Nephron progenitor cell (in vitro differentiated cells): ENCODE data around the gene HS6ST3.

ENCODE experiments used
- DNase-seq: peaks from one replicate; pipeline ENCODE4 v3.0.0; 2021
- H3K27ac Mint-ChIP-seq: 2 replicates; pipeline ENCODE4 v1.8.0; 2021; ENCODE audit warnings: mild to moderate bottlenecking, moderate library complexity, mixed read lengths
- H3K27me3 Mint-ChIP-seq: 2 replicates; pipeline ENCODE4 v1.8.0; 2021; ENCODE audit warnings: mild to moderate bottlenecking, low read depth, mixed read lengths; ENCODE audit not compliant: poor library complexity
- H3K36me3 Mint-ChIP-seq: 2 replicates; pipeline ENCODE4 v1.8.0; 2021; ENCODE audit warnings: low read depth, mixed read lengths
- H3K4me1 Mint-ChIP-seq: 2 replicates; pipeline ENCODE4 v1.8.0; 2021; ENCODE audit warnings: mixed read lengths
- H3K4me3 Mint-ChIP-seq: 2 replicates; pipeline ENCODE4 v1.8.0; 2021; ENCODE audit warnings: mild to moderate bottlenecking, moderate library complexity, mixed read lengths
- H3K9me3 Mint-ChIP-seq: 2 replicates; pipeline ENCODE4 v1.8.0; 2021; ENCODE audit warnings: mild to moderate bottlenecking, moderate library complexity, mixed read lengths
- CTCF ChIP-seq: fragments of 200-600 bp; sonication (generic); IDR thresholded peaks from 2 replicates; pipeline ENCODE4 v1.5.0; 2021; ENCODE audit warnings: antibody characterized with exemption

Gene HS6ST3

GRCh38 chr13:96687191-96687590 lies 597.3 kb downstream of the HS6ST3 start:
- TF ChIP-seq CTCF, result no peak
- Mint-ChIP-seq H3K9me3 (no peaks in the 10 kb centered on the region), H3K4me3 (no peak overlapping the region), H3K27ac (no peak overlapping the region), H3K27me3 (peaks cover 6% of the 10 kb centered on the region), H3K4me1 (no peaks in the 10 kb centered on the region), H3K36me3 (no peaks in the 10 kb centered on the region)
- DNase-seq, result no peak

- H3K4me3 Mint-ChIP-seq, result no peak overlapping the region
- no peak for TF ChIP-seq CTCF
- no peak for DNase-seq
- H3K36me3 Mint-ChIP-seq, result no peaks in the 10 kb centered on the region
- no peaks in the 10 kb centered on the region for H3K4me1 Mint-ChIP-seq
- no peaks in the 10 kb centered on the region for H3K9me3 Mint-ChIP-seq
- peaks cover 3% of the 10 kb centered on the region for H3K27me3 Mint-ChIP-seq
- no peak overlapping the region for H3K27ac Mint-ChIP-seq
Observed at GRCh38 chr13:96690998-96691397, 601.1 kb downstream of the HS6ST3 start.

- Mint-ChIP-seq H3K36me3 (no peaks in the 10 kb centered on the region), H3K27ac (no peak overlapping the region), H3K4me1 (no peaks in the 10 kb centered on the region), H3K9me3 (peaks cover 17% of the 10 kb centered on the region), H3K27me3 (no peaks in the 10 kb centered on the region), H3K4me3 (no peak overlapping the region)
- no peak for DNase-seq
- TF ChIP-seq CTCF, result no peak
Observed at GRCh38 chr13:96696389-96696900, 606.5 kb downstream of the HS6ST3 start.

- DNase-seq, result no peak
- H3K27ac Mint-ChIP-seq, result no peak overlapping the region
Observed at GRCh38 chr13:96700657-96701056, 610.8 kb downstream of the HS6ST3 start.

GRCh38 chr13:96707146-96707545 lies 617.2 kb downstream of the HS6ST3 start:
- H3K27me3 Mint-ChIP-seq, result peaks cover 18% of the 10 kb centered on the region
- H3K4me1 Mint-ChIP-seq, result no peaks in the 10 kb centered on the region
- peaks cover 3% of the 10 kb centered on the region for H3K9me3 Mint-ChIP-seq
- H3K27ac Mint-ChIP-seq, result no peak overlapping the region
- no peak overlapping the region for H3K4me3 Mint-ChIP-seq
- no peaks in the 10 kb centered on the region for H3K36me3 Mint-ChIP-seq
- no peak for TF ChIP-seq CTCF
- DNase-seq, result no peak

More at GRCh38 chr13:96700657-96701056, 610.8 kb downstream of the HS6ST3 start:
- TF ChIP-seq CTCF, result no peak
- H3K36me3 Mint-ChIP-seq, result no peaks in the 10 kb centered on the region
- no peaks in the 10 kb centered on the region for H3K4me1 Mint-ChIP-seq
- H3K27me3 Mint-ChIP-seq, result peaks cover 8% of the 10 kb centered on the region
- no peak overlapping the region for H3K4me3 Mint-ChIP-seq
- peaks cover 19% of the 10 kb centered on the region for H3K9me3 Mint-ChIP-seq

- no peaks in the 10 kb centered on the region for H3K9me3 Mint-ChIP-seq
- no peak for DNase-seq
- no peaks in the 10 kb centered on the region for H3K4me1 Mint-ChIP-seq
- no peak overlapping the region for H3K27ac Mint-ChIP-seq
- no peak overlapping the region for H3K4me3 Mint-ChIP-seq
- peaks cover 14% of the 10 kb centered on the region for H3K27me3 Mint-ChIP-seq
- no peaks in the 10 kb centered on the region for H3K36me3 Mint-ChIP-seq
- no peak for TF ChIP-seq CTCF
Observed at GRCh38 chr13:96710166-96710862, 620.4 kb downstream of the HS6ST3 start.
